Retinal pigment epithelial cell (primary cell): ENCODE data around the gene HDAC1.

Experiments
- DNase-seq: peaks from one replicate; pipeline ENCODE4 v3.0.0-alpha.2; 2010; ENCODE audit warnings: low read depth
- H3K4me3 ChIP-seq: 2 replicates; pipeline ENCODE4 v1.5.1; 2011; ENCODE audit warnings: mild to moderate bottlenecking, low read length, control low read depth, moderate library complexity
- TF ChIP-seq, protein P1 (sequence below): conservative IDR thresholded peaks from 2 replicates; pipeline ENCODE4 v1.5.1; 2011; ENCODE audit warnings: low read depth, low read length, control low read depth, inconsistent platforms

The HDAC1 gene

DNA sequence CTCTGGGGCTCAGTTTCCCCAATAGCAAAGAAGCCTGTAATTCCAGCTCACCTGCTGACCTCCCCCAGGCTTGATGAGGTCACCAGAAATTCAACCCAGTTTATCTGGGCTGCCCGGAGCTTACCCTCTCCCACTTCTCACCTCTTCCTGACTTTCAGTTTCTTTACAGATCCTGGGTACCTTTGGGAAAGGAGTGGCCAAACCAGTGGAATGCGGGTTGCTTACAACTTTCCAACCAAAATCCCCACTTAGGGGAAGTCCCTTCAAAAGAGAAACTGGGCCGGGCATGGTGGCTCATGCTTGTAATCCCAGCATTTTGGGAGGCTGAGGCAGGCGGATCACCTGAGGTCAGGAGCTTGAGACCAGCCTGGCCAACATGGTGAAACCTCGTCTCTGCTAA, 50.1 kb downstream of the HDAC1 start:
- TF ChIP-seq, protein P1, sequence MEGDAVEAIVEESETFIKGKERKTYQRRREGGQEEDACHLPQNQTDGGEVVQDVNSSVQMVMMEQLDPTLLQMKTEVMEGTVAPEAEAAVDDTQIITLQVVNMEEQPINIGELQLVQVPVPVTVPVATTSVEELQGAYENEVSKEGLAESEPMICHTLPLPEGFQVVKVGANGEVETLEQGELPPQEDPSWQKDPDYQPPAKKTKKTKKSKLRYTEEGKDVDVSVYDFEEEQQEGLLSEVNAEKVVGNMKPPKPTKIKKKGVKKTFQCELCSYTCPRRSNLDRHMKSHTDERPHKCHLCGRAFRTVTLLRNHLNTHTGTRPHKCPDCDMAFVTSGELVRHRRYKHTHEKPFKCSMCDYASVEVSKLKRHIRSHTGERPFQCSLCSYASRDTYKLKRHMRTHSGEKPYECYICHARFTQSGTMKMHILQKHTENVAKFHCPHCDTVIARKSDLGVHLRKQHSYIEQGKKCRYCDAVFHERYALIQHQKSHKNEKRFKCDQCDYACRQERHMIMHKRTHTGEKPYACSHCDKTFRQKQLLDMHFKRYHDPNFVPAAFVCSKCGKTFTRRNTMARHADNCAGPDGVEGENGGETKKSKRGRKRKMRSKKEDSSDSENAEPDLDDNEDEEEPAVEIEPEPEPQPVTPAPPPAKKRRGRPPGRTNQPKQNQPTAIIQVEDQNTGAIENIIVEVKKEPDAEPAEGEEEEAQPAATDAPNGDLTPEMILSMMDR: no peak
- no peak overlapping the region for H3K4me3 ChIP-seq
- no peak for DNase-seq

DNA sequence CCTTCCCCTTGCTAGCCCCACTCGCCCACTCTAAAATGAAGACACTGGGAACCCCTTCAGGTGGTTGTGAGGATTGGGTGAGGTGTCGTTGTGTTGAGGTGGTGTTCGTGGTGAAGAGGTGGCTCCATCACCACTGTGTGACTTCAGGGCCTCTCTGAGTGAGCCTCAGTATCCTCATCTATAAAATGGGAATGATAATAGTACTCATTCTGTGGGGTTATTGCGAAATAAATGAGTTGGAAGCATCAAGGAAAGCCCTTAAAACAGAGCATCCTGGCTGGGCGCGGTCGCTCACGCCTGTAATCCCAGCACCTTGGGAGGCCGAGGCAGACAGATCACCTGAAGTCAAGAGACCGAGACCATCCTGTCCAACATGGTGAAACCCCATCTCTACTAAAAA, 50.8 kb downstream of the HDAC1 start:
- TF ChIP-seq, protein P1: no peak
- no peak for DNase-seq

DNA sequence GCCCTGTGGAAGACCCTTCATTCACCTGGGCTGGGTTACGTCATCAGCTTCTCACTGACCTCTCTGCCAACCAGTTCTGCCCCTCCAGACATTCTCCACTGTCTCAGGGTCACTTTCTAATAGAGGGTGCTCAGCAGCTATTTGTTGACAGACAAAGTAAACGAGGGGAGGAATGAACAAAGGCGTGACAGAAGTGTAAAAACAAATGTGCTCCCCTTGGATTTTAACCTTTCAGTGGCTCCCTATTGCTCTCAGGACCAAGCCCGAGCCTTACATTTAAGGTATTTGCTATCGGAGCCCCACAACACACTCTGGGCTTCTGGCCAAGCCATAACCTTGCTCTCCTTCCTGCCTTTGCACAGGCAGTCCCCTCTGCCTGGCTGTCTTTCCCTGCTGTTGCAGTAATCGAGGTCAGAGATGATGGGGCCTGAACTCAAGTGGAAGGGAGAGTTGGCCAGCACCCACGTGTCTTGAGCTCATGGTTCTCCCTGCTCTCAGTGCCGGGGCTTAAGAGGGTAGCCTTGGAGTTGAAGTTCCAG, 53.5 kb downstream of the HDAC1 start:
- TF ChIP-seq, protein P1: no peak
- no peak for DNase-seq
- H3K4me3 ChIP-seq: no peak overlapping the region

More for the DNA sequence above, 50.8 kb downstream of the HDAC1 start:
- no peak overlapping the region for H3K4me3 ChIP-seq

DNA sequence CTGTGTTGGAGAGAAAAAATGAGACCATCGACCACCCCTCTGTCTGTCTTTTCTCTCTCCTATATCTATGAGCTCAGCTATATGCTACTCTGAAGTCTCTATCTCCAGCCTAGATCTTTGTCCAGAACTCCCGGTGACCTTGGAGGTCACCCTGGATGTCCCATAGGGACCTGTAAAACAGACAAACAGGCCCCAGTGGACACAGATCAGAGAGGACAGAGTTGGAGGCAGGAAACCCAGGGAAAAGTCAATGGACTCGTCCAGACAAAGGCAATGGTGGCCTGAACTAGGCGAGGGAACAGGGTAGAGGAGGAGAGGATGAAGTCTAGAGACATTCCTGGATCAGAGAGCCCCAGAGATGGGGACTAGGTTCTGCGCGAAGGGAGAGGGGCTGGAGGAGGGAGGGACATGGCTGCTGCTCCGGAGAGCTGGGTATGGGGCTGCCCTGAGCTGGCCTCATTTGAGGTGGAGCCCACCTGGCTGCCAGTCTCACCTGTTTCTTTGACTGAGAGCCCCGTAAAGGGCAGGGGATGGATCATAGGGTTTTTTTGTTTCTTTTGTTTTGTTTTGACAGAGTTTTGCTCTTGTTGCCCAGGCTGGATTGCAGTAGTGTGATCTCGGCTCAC, 54.8 kb downstream of the HDAC1 start:
- DNase-seq: no peak
- TF ChIP-seq, protein P1: no peak
- H3K4me3 ChIP-seq: no peak overlapping the region

DNA sequence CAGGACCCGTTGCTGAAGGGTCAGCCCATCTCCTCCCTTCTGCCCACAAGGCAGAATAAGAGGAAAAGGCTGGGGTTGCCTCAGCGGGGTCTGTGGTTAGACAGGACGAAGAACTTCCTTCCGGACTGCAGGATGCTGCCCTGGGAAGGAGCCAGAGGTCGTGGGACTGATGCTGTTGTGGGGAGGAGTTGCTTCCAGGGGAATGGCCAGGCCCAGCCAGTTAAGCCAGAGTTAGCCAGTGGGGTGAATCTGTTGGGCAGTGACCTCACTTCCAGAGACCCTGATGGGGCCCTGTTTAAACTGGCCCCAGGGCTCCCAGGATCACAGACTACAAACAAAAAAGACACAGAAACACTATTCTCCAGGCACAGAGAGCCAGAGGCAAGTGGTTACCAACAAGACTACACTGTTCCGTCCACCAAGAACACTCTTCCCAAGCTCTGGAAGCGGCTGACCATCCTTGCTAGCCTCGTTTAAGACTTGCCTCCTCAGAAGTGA, 57.4 kb downstream of the HDAC1 start:
- no peak for DNase-seq
- no peak overlapping the region for H3K4me3 ChIP-seq
- TF ChIP-seq, protein P1: no peak

DNA sequence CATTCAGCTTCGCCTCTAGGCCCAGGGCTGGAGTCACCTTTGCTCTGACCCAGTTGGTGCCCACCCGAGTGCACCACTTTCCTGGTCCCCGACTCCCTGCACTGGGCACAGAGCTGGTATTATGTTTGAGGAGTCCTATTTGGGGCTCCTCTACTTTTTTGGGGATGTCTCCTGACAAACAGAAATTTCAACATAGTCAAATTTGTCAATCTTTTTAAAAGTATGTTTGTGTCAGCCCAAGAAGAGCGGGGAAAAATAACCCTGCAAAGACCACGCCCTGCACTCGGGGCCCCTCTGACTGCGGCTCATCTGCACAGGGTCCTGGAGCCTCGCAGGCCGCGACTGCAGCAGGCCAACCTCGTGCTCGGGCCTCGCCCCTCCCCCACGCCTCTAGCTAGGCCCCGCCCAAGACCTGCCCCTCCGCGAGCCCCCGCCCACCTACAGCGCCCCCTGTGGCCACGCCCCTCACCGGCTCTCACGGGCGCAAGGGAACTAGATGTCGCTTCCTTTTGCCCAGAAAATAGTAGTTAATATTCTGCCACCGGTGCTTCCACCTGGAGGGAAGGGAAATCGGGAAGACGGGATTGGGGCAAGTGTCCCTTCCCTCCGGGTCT, 59.0 kb downstream of the HDAC1 start:
- DNase-seq: no peak
- TF ChIP-seq, protein P1: peak; percentile 51
- peak overlapping the region; percentile 70 for H3K4me3 ChIP-seq
